Mucosa of rectum (tissue), 2 donors: ENCODE data around the gene CRTC3.

Experiments used
- H3K27ac ChIP-seq, 2 donors: one replicate each; pipeline ENCODE4 v1.7.0; 2013; ENCODE audit warnings: inconsistent platforms in 2 of 2, low read depth in 2 of 2, low read length in 2 of 2
- H3K27me3 ChIP-seq, 2 donors: one replicate each; pipeline ENCODE4 v1.7.0; 2013; ENCODE audit warnings: low read length in 2 of 2; ENCODE audit not compliant: control insufficient read depth in 2 of 2, insufficient read depth in 2 of 2
- H3K36me3 ChIP-seq, 2 donors: one replicate each; pipeline ENCODE4 v1.7.0; 2013; ENCODE audit warnings: low read length in 2 of 2; ENCODE audit not compliant: control insufficient read depth in 2 of 2, insufficient read depth in 2 of 2
- H3K4me1 ChIP-seq, 2 donors: one replicate each; pipeline ENCODE4 v1.7.0; 2013; ENCODE audit warnings: low read length in 2 of 2, mild to moderate bottlenecking in 1 of 2; ENCODE audit not compliant: control insufficient read depth in 2 of 2, insufficient read depth in 2 of 2
- H3K4me3 ChIP-seq, 2 donors: one replicate each; pipeline ENCODE4 v1.7.0; 2013; ENCODE audit warnings: low read length in 2 of 2
- H3K9ac ChIP-seq, 2 donors: one replicate each; pipeline ENCODE4 v1.7.0; 2013; ENCODE audit warnings: low read length in 2 of 2, low read depth in 1 of 2, mild to moderate bottlenecking in 1 of 2
- H3K9me3 ChIP-seq, 2 donors: one replicate each; pipeline ENCODE4 v1.7.0; 2013; ENCODE audit warnings: low read length in 2 of 2; ENCODE audit not compliant: control insufficient read depth in 2 of 2
- donor health status: healthy.
- donor health status: Normal muscosa, but diverticular disease.

The CRTC3 gene

DNA sequence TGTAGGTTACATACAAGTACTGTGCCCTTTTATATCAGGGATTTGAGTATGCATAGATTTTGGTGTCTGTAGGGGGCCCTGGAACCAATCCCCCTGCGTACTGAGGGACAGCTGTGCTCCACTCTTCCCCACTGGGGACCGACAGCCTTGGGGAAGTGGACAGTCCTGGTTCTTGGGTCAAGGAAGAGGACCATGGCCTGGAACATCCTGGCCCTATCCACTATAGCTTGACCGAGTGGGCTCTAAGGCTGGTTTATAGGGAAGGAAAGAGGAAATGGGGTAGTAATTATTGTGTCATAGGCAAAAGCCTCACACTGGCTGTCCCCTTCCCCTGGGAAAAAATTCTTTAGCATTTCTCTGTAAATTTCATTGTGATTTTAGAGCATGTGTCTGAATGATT, 49.5 kb downstream of the CRTC3 start:
- H3K27ac ChIP-seq, result no peak overlapping the region
- H3K27me3 ChIP-seq, result no peaks in the 10 kb centered on the region
- H3K36me3 ChIP-seq, result no peaks in the 10 kb centered on the region
- H3K4me3 ChIP-seq, result no peak overlapping the region
- H3K9me3 ChIP-seq, result no peaks in the 10 kb centered on the region
- no peak overlapping the region for H3K9ac ChIP-seq
- peaks cover 0 to 8% of the 10 kb centered on the region in 2 donors for H3K4me1 ChIP-seq

DNA sequence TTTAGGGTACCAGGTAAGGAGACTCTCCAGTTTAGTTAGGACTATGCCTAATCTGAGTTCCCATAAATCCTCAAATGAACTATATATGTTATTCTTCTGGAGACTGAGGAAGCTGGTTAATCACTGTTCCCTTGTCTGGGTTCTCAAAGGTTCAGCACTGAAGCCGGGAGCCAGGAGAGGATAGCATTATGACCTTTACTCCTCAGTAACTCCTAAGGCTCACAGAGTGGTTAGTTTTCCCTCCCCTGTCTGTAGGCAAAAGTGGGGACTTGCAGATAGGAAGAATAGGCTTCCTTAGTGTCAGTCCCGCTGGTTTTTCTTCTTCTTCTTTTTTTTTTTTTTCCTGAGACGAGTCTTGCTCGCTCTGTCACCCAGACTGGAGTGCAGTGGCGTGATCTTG, 50.4 kb downstream of the CRTC3 start:
- no peaks in the 10 kb centered on the region for H3K9me3 ChIP-seq
- no peaks in the 10 kb centered on the region for H3K27me3 ChIP-seq
- no peaks in the 10 kb centered on the region for H3K36me3 ChIP-seq
- no peak overlapping the region for H3K9ac ChIP-seq
- H3K27ac ChIP-seq, result no peak overlapping the region
- no peak overlapping the region for H3K4me3 ChIP-seq
- peaks cover 0 to 8% of the 10 kb centered on the region in 2 donors for H3K4me1 ChIP-seq

DNA sequence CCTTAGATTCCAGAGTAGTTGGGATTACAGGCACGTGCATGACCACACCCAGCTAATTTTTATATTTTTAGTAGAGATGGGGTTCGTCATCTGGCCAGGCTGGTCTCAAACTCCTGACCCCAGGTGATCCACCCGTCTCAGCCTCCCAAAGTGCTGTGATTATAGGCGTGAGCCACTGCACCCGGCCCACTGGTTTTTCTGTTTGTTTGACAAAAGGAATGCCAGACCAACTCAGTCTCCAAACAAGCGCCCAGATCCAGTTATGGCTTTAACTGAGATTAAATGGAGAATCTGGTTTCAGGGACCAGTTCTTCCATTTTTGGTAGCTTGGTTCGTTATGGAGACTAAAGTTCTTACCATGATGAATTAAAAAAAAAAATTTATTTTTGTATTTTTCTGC, 50.8 kb downstream of the CRTC3 start:
- Histone ChIP-seq H3K27me3 (no peaks in the 10 kb centered on the region), H3K4me1 (peaks cover 0 to 8% of the 10 kb centered on the region in 2 donors), H3K36me3 (no peaks in the 10 kb centered on the region), H3K27ac (no peak overlapping the region), H3K9me3 (no peaks in the 10 kb centered on the region), H3K4me3 (no peak overlapping the region), H3K9ac (no peak overlapping the region)

DNA sequence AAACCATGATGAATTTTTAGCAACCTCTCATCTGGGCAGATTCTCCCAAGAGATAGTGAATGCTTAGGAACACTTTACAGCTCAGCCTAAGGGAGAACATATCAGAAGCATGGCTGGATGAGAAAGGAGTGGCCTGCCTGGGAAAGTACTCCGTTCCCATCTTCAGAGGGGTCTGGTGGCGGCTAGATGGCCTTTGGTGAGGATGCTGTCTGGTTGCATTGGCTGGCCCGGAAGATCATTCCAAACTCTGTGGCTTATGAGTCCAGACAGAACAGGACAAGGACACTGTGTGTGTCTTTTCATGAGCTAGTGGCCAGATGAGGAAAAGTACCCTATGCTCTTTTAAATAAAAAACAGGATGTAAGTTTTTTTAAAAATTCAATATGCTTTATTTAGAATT, 51.2 kb downstream of the CRTC3 start:
- H3K27me3 ChIP-seq, result no peaks in the 10 kb centered on the region
- no peak overlapping the region for H3K27ac ChIP-seq
- no peak overlapping the region for H3K9ac ChIP-seq
- H3K36me3 ChIP-seq, result no peaks in the 10 kb centered on the region
- H3K4me3 ChIP-seq, result no peak overlapping the region
- H3K9me3 ChIP-seq, result no peaks in the 10 kb centered on the region
- peaks cover 0 to 8% of the 10 kb centered on the region in 2 donors for H3K4me1 ChIP-seq

DNA sequence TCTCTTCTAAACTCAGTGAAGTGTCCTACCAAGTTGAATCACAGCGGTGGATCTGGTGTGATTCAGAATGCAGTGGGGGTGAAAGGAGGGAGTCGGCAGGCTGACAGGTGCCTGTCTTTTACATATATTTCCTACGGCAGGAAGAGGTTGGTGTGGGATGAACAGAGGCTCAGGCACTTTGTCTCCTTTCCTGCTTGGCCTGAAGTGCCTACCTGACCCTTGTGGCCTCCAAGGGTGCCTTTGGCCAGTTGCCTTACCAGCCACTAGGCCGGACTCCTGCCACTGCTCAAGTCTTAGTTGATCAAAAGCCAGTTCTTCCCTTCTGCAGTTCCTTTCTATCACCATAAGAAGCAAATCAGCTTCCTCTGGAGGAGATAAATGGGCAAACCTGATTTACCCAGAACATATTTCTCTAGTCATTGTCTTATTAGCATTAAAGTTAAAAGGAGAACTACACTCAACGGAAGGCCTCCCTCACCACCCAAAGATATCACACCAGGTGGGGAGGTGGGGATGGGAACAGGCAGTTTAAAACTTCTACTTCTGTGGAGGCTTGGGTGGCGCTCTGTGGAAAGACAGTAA, 52.1 kb downstream of the CRTC3 start:
- H3K27ac ChIP-seq, result no peak overlapping the region
- H3K36me3 ChIP-seq, result no peaks in the 10 kb centered on the region
- peaks cover 0 to 8% of the 10 kb centered on the region in 2 donors for H3K4me1 ChIP-seq
- no peak overlapping the region for H3K4me3 ChIP-seq
- no peaks in the 10 kb centered on the region for H3K9me3 ChIP-seq
- H3K9ac ChIP-seq, result no peak overlapping the region
- no peaks in the 10 kb centered on the region for H3K27me3 ChIP-seq

DNA sequence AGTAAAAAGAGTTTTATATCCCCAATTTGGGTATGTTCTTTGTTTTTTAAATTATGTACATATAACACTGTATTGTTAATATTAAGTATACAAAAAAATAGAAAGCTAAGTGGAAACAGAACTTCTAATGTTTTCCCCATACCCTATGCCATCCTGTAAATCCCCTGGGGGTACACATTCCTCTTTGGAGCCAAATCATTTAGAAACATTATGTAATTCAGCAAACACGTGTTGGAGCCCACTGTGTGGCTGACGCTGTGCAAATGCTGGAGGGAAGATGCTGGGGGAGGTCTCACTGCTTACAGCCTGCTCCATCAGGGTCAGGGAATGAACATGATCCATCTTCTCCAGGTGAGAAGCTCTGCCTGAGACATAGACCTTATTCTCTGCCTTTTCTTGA, 52.8 kb downstream of the CRTC3 start:
- Histone ChIP-seq H3K9ac (no peak overlapping the region), H3K4me3 (no peak overlapping the region), H3K27ac (no peak overlapping the region), H3K9me3 (no peaks in the 10 kb centered on the region), H3K27me3 (no peaks in the 10 kb centered on the region), H3K4me1 (peaks cover 0 to 8% of the 10 kb centered on the region in 2 donors), H3K36me3 (no peaks in the 10 kb centered on the region)

DNA sequence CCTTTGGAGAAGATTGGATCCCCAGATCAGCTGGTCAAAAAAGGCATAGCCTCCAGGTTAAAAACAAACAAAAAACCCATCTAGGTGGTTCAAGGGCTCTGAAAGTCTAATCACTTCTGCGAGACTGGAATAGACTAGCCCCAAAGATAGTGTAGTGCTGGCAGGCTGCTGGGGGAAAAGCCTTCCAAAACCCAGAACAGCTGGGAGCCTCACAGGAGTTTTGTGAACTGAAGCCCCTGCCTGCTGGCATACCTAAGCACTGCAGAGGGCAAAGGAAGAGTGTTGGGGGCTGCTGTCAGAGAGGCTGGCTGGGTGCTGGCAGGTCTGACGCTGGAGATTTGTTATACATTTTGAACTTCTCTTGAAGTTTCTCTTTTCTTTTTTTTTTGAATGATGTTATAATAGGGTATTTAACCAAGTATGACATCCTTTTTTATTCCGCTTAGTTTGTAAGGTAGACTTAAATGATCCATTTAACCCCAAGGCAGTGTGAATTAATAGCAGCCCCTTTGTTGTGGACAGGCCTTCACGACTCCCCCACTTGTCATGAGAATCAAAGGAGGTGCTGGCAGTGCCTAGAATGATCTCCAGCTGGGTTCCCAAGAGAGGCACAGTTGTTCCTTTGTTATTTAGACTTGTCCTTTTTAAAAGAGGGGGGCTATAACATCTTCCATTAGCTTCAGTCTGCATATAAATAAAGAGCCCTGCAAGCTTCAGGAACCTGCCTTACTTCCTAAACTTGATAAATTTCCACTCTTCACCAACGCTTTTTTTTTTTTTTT, 53.9 kb downstream of the CRTC3 start:
- Histone ChIP-seq H3K27ac (no peak overlapping the region), H3K36me3 (no peaks in the 10 kb centered on the region), H3K4me3 (no peak overlapping the region), H3K9ac (no peak overlapping the region), H3K4me1 (peaks cover 0 to 8% of the 10 kb centered on the region in 2 donors), H3K27me3 (no peaks in the 10 kb centered on the region), H3K9me3 (no peaks in the 10 kb centered on the region)

DNA sequence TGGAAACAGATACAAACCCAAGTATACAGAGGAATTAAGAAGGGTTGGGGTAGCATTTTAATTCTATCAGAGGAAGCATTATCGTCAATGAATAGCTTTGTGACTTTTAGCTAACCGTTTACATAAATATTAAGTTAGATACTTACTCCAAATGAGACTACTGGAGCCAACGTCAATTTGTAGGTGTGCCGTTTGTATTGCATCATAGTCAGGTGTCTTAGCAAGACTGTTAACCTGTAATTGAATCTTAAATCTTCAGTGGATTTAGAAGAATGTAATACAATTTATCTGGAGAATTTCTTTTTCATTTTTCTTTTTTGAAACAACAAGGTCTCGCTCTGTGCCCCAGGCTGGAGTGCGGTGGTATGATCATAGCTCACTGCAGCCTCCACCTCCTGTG, 55.1 kb downstream of the CRTC3 start:
- H3K36me3 ChIP-seq, result no peaks in the 10 kb centered on the region
- H3K27ac ChIP-seq, result no peak overlapping the region
- H3K4me1 ChIP-seq, result peaks cover 0 to 8% of the 10 kb centered on the region in 2 donors
- no peak overlapping the region for H3K4me3 ChIP-seq
- no peaks in the 10 kb centered on the region for H3K9me3 ChIP-seq
- no peaks in the 10 kb centered on the region for H3K27me3 ChIP-seq
- no peak overlapping the region for H3K9ac ChIP-seq

DNA sequence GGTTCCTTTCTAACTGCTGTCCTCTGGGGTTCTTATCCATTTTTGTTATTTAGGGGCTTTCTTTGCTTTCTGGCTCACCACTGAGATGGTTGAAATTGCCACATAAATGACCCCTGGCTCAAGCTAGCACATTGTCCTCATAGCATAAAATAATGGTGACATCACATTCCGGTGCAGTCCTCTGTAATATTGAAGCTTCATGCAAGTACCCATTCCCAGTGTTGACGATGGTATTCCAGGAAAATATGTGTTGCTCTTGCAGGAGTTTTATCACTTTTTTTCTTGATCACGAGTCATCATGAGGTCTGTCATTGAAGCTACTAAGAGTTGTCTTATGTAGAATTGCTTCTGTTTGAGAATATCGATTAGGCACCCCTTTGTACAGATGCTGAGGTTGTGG, 56.1 kb downstream of the CRTC3 start:
- H3K27ac ChIP-seq, result no peak overlapping the region

DNA sequence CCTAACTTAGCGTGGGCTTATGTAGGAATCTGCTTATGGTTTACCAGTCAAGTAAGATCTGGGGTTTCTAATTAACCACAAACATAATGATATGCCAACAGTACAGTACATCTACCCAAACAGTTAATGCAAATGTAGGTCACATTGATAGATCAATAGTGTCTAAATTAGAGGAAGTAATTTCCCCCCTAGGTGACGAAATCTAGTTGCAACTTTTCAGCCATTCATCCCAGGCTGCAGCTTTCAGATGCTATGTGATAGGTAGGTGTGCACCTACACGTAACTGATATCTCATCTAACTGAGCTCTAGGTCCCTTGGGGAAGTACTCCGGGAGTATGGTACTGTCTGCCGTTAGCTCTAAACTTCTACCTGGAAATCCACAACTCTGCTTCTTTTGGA, 57.2 kb downstream of the CRTC3 start:
- Histone ChIP-seq H3K27me3 (no peaks in the 10 kb centered on the region), H3K9me3 (no peaks in the 10 kb centered on the region), H3K9ac (no peak overlapping the region), H3K36me3 (no peaks in the 10 kb centered on the region), H3K4me3 (no peak overlapping the region), H3K4me1 (no peaks in the 10 kb centered on the region), H3K27ac (no peak overlapping the region)

More for the DNA sequence above, 56.1 kb downstream of the CRTC3 start:
- Histone ChIP-seq H3K9ac (no peak overlapping the region), H3K4me1 (peaks cover 0 to 2% of the 10 kb centered on the region in 2 donors), H3K36me3 (no peaks in the 10 kb centered on the region), H3K27me3 (no peaks in the 10 kb centered on the region), H3K9me3 (no peaks in the 10 kb centered on the region), H3K4me3 (no peak overlapping the region)
